Natural killer cell treated with Interleukin-12 subunit alpha and Interleukin-12 subunit beta and Interleukin-15 and Interleukin-18, amount 100 ng/mL, for 72 hours (primary cell): ENCODE results near the gene MRTFA. TPM values are rescaled to one million over a fixed set of nuclear protein-coding genes. Genes with fewer than 3 reads are reported as not detected.
"Not testable (repeated sequence)": the region's sequence is repeated elsewhere in the genome, so short reads cannot be mapped to it uniquely, and the experiment has no call there.

Source experiments
- ATAC-seq, 2 donors: fragments of 150-1000 bp; cut with Tn5 transposase in 1 of 2; sonication (Bioruptor Pico), chemical (Tn5 transposase) in 1 of 2; 2 replicates each; pipeline ENCODE4 v1.10.0; 2021
- DNase-seq: peaks from one replicate; pipeline ENCODE4 v3.0.0; 2022; ENCODE audit warnings: low spot score
- H3K27ac Mint-ChIP-seq, 2 donors: 1 replicate in 1 of 2; 2 replicates in 1 of 2; pipeline ENCODE4 v1.8.0; 2022; ENCODE audit warnings: mixed read lengths in 2 of 2, mild to moderate bottlenecking in 1 of 2, moderate library complexity in 1 of 2
- H3K27me3 Mint-ChIP-seq, 2 donors: 1 replicate in 1 of 2; 2 replicates in 1 of 2; pipeline ENCODE4 v1.8.0; 2022; ENCODE audit warnings: mixed read lengths in 2 of 2
- H3K36me3 Mint-ChIP-seq: one replicate; pipeline ENCODE4 v1.8.0; 2022; ENCODE audit warnings: mixed read lengths
- H3K4me1 Mint-ChIP-seq, 2 donors: 1 replicate in 1 of 2; 2 replicates in 1 of 2; pipeline ENCODE4 v1.8.0; 2022; ENCODE audit warnings: low read depth in 2 of 2, mixed read lengths in 2 of 2, mild to moderate bottlenecking in 1 of 2
- H3K4me3 Mint-ChIP-seq: one replicate; pipeline ENCODE4 v1.8.0; 2022; ENCODE audit warnings: mixed read lengths
- H3K9me3 Mint-ChIP-seq: 2 replicates; pipeline ENCODE4 v1.8.0; 2022; ENCODE audit warnings: mixed read lengths
- total RNA-seq, 2 donors: library from RNA; stranded (reverse); gene quantifications; one replicate each; pipeline ENCODE4 v1.2.3, GENCODE V29; 2022

MRTFA gene
- total RNA-seq, 2 donors from 2014 or later = 53.4 to 86.9 TPM

- no peak overlapping the region for H3K4me3 Mint-ChIP-seq
- no peaks in the 10 kb centered on the region for H3K27me3 Mint-ChIP-seq
- no peak for DNase-seq
- H3K36me3 Mint-ChIP-seq = no peaks in the 10 kb centered on the region
- H3K9me3 Mint-ChIP-seq = no peaks in the 10 kb centered on the region
- peaks cover 39 to 50% of the 10 kb centered on the region in 2 donors for H3K4me1 Mint-ChIP-seq
- ATAC-seq = no peak
- H3K27ac Mint-ChIP-seq = peak overlapping the region; percentile 57 to 72
Measured at GRCh38 chr22:40593460-40594273, 42.9 kb downstream of the MRTFA start.

DNA sequence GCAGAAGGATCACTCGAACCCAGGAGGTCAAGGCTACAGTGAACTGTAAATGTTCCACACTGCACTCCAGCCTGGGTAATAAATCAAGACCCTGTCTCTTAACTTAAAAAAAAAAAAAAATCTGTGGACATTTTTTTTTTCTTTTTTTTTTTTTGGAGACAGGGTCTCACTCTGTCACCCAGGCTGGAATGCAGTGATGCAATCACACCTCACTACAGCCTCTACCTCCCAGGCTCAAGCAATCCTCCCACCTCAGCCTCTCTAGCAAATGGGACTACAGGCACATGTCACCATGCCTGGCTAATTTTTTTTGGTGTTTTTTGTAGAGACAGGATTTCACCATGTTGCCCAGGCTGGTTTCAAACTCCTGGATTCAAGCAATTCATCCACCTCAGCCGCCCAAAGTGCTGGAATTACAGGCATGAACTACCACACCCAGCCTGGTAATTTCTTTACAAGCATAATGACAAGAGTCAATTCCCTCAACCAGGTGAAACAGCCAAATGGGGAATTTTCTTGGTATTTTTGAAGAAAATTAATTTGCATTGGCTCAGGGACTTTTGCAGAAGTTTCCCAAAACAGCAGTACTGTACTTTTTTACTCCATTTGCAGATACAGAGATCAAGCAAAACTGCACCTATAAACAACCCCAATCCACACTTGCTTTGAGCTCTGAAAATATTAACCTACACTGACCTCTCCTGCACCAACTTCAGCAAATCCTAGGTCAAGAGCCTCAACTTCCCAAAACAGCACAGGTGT is 44.0 kb downstream of the MRTFA start:
- Mint-ChIP-seq H3K27ac (peak overlapping the region; percentile 57 to 72), H3K36me3 (no peaks in the 10 kb centered on the region), H3K4me1 (peaks cover 35 to 47% of the 10 kb centered on the region in 2 donors), H3K9me3 (no peaks in the 10 kb centered on the region), H3K4me3 (peak overlapping the region; percentile 64), H3K27me3 (no peaks in the 10 kb centered on the region)
- ATAC-seq (peak in 1 of 2 donors; percentile 61), DNase-seq (no peak)

- Mint-ChIP-seq H3K9me3 (no peaks in the 10 kb centered on the region), H3K27me3 (no peaks in the 10 kb centered on the region), H3K4me1 (peaks cover 27 to 28% of the 10 kb centered on the region in 2 donors), H3K27ac (no peak overlapping the region), H3K4me3 (no peak overlapping the region), H3K36me3 (no peaks in the 10 kb centered on the region)
- no peak for DNase-seq
- ATAC-seq = no peak
Measured at GRCh38 chr22:40588726-40589125, 47.8 kb downstream of the MRTFA start.

- H3K4me1 Mint-ChIP-seq = peaks cover 27% of the 10 kb centered on the region in 2 donors
- H3K27me3 Mint-ChIP-seq = no peaks in the 10 kb centered on the region
- H3K9me3 Mint-ChIP-seq = no peaks in the 10 kb centered on the region
- no peak overlapping the region for H3K4me3 Mint-ChIP-seq
- DNase-seq = no peak
- no peak for ATAC-seq
- no peaks in the 10 kb centered on the region for H3K36me3 Mint-ChIP-seq
- no peak overlapping the region for H3K27ac Mint-ChIP-seq
Measured at GRCh38 chr22:40586781-40587180, 49.7 kb downstream of the MRTFA start.

- no peak overlapping the region for H3K27ac Mint-ChIP-seq
- H3K4me3 Mint-ChIP-seq = no peak overlapping the region
- ATAC-seq = no peak
- H3K4me1 Mint-ChIP-seq = peaks cover 23 to 27% of the 10 kb centered on the region in 2 donors
- H3K9me3 Mint-ChIP-seq = no peaks in the 10 kb centered on the region
- no peaks in the 10 kb centered on the region for H3K27me3 Mint-ChIP-seq
- DNase-seq = no peak
- no peaks in the 10 kb centered on the region for H3K36me3 Mint-ChIP-seq
Measured at GRCh38 chr22:40585310-40585751, 51.2 kb downstream of the MRTFA start.

DNA sequence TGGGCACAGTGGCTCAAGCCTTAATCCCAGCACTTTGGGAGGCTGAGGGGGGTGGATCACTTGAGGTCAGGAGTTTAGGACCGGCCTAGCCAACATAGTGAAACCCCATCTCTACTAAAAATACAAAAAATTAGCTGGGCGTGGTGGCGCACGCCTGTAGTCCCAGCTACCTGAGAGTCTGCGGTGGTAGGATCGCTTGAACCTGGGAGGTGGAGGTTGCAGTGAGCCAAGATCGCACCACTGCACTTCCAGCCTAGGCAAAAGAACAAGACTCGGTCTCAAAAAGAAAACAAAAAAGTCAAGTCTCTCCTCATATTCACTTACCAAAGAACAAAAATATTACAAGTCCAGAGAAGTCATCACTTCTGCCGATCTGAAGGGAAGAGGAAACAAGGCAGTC is 51.8 kb downstream of the MRTFA start:
- not testable (repeated sequence) for ATAC-seq, H3K4me3 Mint-ChIP-seq, H3K27me3 Mint-ChIP-seq, H3K27ac Mint-ChIP-seq, H3K9me3 Mint-ChIP-seq, H3K36me3 Mint-ChIP-seq, DNase-seq
- H3K4me1 Mint-ChIP-seq = peaks cover 23 to 27% of the 10 kb centered on the region in 2 donors

GRCh38 chr22:40583053-40583741 is 53.3 kb downstream of the MRTFA start:
- peaks cover 25 to 29% of the 10 kb centered on the region in 2 donors for H3K4me1 Mint-ChIP-seq
- H3K9me3 Mint-ChIP-seq = no peaks in the 10 kb centered on the region
- no peaks in the 10 kb centered on the region for H3K36me3 Mint-ChIP-seq
- DNase-seq (no peak), ATAC-seq (peak; percentile 48 to 64)
- peak overlapping the region; percentile 40 for H3K4me3 Mint-ChIP-seq
- no peaks in the 10 kb centered on the region for H3K27me3 Mint-ChIP-seq
- H3K27ac Mint-ChIP-seq = peak overlapping the region; percentile 24 to 82

DNA sequence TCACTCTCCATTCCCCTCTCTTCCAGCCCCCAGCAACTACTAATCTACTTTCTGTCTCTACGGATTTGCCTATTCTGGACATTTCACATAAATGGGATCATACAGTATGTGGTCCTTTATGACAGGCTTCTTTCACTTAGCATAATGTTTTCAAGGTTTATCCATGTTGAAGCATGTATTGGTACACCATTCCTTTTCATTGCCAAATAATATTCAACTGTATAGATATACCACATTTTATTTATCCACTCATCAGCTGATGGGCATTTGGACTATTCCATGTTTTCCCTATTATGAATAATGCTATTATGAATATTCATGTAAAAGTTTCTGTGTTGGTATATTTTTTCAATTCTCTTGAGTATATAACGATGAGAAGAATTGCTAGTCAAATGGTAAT is 54.5 kb downstream of the MRTFA start:
- Mint-ChIP-seq H3K27ac (no peak overlapping the region), H3K36me3 (no peaks in the 10 kb centered on the region), H3K9me3 (no peaks in the 10 kb centered on the region), H3K4me1 (peaks cover 29 to 30% of the 10 kb centered on the region in 2 donors), H3K27me3 (no peaks in the 10 kb centered on the region), H3K4me3 (no peak overlapping the region)
- ATAC-seq (no peak), DNase-seq (no peak)

GRCh38 chr22:40580631-40581030 is 55.9 kb downstream of the MRTFA start:
- peaks cover 25 to 29% of the 10 kb centered on the region in 2 donors for H3K4me1 Mint-ChIP-seq
- no peaks in the 10 kb centered on the region for H3K9me3 Mint-ChIP-seq
- no peak overlapping the region for H3K4me3 Mint-ChIP-seq
- DNase-seq (no peak), ATAC-seq (no peak)
- no peaks in the 10 kb centered on the region for H3K36me3 Mint-ChIP-seq
- no peaks in the 10 kb centered on the region for H3K27me3 Mint-ChIP-seq
- H3K27ac Mint-ChIP-seq = no peak overlapping the region

DNA sequence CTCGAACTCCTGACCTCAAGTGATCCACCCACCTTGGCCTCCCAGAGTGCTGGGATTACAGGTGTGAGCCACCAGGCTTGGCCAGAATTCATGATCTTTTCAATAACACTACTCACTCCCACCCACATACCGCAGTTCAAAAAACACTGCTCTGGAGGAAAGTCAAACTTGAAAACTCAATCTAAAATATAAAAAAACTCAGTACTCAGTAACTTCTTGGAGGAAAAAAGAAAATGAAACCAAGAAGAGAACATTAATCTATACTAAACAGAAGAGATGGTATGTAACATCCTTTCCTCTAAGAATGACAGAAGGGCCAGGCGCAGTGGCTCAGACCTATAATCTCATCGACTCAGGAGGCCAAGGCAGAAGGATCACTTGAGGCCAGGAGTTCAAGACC is 58.3 kb downstream of the MRTFA start:
- no peaks in the 10 kb centered on the region for H3K9me3 Mint-ChIP-seq
- no peak overlapping the region for H3K4me3 Mint-ChIP-seq
- ATAC-seq (no peak), DNase-seq (no peak)
- H3K27me3 Mint-ChIP-seq = no peaks in the 10 kb centered on the region
- no peaks in the 10 kb centered on the region for H3K36me3 Mint-ChIP-seq
- peak overlapping the region; percentile 16 to 72 for H3K27ac Mint-ChIP-seq
- peaks cover 15 to 16% of the 10 kb centered on the region in 2 donors for H3K4me1 Mint-ChIP-seq

GRCh38 chr22:40572976-40573375 is 63.5 kb downstream of the MRTFA start:
- DNase-seq (no peak), ATAC-seq (no peak)
- peaks cover 5% of the 10 kb centered on the region for H3K36me3 Mint-ChIP-seq
- H3K27me3 Mint-ChIP-seq = no peaks in the 10 kb centered on the region
- H3K27ac Mint-ChIP-seq = peak overlapping the region in 1 of 2 donors; percentile 18
- H3K4me1 Mint-ChIP-seq = peaks cover 9 to 15% of the 10 kb centered on the region in 2 donors
- H3K4me3 Mint-ChIP-seq = no peak overlapping the region
- no peaks in the 10 kb centered on the region for H3K9me3 Mint-ChIP-seq

- H3K36me3 Mint-ChIP-seq = peaks cover 5% of the 10 kb centered on the region
- no peak overlapping the region for H3K27ac Mint-ChIP-seq
- DNase-seq = no peak
- H3K27me3 Mint-ChIP-seq = no peaks in the 10 kb centered on the region
- peaks cover 13% of the 10 kb centered on the region in 2 donors for H3K4me1 Mint-ChIP-seq
- H3K4me3 Mint-ChIP-seq = no peak overlapping the region
- no peak for ATAC-seq
- no peaks in the 10 kb centered on the region for H3K9me3 Mint-ChIP-seq
Measured at GRCh38 chr22:40571887-40572286, 64.6 kb downstream of the MRTFA start.

DNA sequence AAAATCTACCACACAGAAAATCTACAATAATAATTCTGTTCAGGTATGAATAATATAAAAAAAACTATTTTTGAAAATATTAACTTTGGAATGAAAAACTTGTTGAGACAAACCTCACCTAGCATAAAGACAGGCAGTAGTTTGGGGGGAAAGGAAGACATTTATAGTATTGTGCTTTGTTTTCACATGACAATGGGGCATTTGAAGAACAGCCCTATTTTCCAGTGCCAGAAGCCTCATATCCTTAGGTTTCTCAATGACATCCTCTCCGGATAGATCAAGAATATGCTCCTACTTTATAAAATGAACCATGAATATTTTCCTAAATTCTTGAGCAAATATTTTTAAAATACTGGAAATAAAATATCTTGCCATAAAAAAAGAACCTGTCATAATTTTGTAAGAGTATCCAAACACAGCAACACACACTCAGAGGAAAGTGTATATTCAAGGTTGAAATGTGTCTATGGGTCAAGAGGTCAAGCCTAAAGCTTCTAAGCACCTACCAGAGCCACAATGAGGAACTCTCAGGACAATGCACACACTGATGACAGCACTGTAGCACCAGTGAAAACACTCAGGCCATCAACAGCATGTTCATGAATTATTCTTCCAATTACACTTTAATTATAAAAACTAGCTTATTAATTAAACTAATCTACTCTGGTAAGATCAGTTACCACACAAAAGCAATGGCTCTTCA is 68.7 kb downstream of the MRTFA start:
- Mint-ChIP-seq H3K9me3 (no peaks in the 10 kb centered on the region), H3K36me3 (peaks cover 2% of the 10 kb centered on the region), H3K4me1 (peaks cover 11 to 14% of the 10 kb centered on the region in 2 donors), H3K4me3 (no peak overlapping the region), H3K27ac (no peak overlapping the region), H3K27me3 (no peaks in the 10 kb centered on the region)
- DNase-seq (no peak), ATAC-seq (no peak)
